ENCODE results near the gene TAF1C.
"Not testable (repeated sequence)": the region's sequence is repeated elsewhere in the genome, so short reads cannot be mapped to it uniquely, and the experiment has no call there.

Gene TAF1C

DNA sequence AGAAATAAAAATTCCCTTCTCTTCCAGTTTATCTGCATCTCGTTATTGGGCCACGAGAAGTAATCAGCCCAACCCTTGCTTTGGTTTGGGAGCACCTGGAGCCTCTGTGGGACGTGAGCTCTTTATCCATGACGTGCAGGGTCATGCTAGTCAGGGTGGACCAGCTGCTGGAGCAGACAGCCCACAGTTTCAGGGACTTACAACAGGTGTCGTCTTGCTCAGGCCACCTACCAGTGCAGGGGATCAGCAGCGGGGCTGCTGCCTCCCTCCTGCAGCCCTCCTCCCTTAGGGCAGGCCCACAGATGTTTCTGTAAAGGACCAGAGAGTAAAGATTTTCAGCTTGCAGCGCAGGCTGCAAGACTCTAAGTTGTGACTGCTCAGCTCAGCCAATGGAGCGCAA is 21.0 kb upstream of the TAF1C start:
- DNase-seq: no peak

- DNase-seq: no peak
Measured at GRCh38 chr16:84207251-84207650, 20.4 kb upstream of the TAF1C start.

DNA sequence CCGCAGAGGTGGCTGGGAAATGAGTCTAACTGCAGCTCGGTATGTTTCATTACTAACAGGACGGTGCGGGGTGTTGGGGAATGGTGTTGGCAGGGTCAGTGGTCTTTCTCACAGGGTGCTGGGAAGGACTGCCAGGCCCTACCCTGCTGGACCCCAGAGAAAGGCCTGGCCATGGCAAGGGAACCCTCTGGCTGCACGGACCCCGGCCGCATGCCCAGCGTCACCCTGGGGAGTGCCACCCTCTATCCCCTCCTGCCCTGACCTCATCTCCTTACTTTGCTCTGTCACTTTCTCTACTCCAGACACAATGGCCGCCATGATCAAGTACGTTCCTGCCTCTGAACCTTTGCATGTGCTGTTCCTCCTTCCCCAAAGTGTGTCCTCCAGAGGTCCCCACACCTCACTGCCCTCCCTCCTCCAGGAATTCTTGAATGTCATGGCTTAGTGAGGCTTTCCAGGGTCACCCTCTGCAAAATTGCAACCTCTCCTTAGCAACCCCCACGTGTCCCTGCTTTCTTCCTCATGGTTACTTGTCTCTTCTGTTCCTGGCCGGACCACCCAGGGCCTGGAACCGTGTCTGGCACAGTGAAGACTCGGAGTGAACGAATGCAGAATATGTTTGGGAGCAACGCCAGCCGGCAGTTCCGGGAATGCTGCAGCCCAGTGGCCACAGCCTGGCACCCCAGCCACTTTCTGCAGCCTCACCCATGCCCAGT is 19.3 kb upstream of the TAF1C start:
- DNase-seq: no peak

DNA sequence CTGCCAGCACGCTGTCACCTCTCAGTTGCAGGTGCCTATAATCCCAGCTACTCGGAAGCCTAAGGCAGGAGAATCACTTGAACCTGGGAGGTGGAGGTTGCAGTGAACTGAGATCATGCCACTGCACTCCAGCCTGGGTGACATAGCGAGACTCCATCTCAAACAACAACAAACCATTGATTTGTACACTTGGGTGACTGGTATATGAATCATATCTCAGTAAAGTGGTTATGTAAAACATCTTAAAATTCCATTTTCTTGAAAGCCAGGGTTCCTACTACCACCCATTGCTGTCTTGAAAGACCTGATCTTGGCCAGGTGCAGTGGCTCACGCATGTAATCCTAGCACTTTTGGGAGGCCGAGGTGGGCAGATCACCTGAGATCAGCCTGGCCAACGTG is 18.3 kb upstream of the TAF1C start:
- not testable (repeated sequence) for DNase-seq

DNA sequence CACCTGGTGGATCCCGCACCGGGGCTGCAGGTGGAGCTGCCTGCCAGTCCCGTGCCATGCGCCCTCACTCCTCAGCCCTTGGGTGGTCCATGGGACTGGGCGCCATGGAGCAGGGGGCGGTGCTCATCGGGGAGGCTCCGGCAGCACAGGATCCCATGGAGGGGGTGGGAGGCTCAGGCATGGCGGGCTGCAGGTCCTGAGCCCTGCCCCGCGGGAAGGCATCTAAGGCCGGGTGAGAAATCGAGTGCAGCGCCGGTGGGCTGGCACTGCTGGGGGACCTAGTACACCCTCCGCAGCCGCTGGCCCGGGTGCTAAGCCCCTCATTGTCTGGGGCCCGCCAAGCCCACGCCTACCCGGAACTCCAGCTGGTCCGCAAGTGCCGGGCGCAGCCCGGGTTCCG is 17.7 kb upstream of the TAF1C start:
- not testable (repeated sequence) for DNase-seq

DNA sequence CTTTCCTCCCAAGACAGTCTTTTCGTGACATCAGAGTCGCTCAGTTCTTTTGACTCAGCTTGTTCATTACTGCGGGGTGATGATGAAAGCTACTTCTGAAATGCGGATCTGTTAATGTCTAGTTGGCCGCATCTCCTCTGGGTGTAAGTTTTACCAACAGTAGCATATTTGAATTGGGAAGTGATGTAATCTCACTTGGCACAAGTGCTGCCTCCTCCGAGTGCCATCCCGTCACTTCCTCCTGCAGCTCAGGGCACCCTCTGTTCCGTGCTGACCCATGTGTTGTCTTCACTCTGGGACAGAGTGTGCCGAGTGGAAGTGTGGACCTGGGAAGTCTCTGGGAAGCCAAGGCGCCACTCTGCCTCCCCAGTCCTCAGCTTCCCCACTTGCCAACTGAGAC is 13.0 kb upstream of the TAF1C start:
- peak in 9 of 14 donors; percentile 10 to 68 (median 38) for DNase-seq

DNA sequence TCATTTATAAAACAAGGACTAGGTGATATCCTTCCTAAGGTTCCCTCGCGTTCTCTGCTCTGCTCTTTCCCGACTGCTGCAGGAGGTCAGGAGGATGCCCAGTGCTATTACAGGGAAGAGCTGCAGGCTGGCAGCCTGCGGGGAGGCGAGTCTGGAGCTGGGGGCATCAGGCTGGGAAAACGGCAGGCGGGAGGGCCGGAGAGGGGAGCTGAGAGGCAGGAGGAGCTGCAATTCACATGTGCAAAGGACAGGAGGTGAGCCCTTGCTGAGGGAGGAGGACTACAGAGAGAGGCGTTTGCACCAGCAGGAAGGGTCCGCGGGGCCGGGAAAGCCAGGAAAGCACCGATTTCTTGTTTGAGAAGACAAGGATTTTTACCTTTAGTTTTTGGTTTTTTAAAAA is 12.2 kb upstream of the TAF1C start:
- DNase-seq: no peak

GRCh38 chr16:84198401-84198800 is 11.5 kb upstream of the TAF1C start:
- DNase-seq: no peak

DNA sequence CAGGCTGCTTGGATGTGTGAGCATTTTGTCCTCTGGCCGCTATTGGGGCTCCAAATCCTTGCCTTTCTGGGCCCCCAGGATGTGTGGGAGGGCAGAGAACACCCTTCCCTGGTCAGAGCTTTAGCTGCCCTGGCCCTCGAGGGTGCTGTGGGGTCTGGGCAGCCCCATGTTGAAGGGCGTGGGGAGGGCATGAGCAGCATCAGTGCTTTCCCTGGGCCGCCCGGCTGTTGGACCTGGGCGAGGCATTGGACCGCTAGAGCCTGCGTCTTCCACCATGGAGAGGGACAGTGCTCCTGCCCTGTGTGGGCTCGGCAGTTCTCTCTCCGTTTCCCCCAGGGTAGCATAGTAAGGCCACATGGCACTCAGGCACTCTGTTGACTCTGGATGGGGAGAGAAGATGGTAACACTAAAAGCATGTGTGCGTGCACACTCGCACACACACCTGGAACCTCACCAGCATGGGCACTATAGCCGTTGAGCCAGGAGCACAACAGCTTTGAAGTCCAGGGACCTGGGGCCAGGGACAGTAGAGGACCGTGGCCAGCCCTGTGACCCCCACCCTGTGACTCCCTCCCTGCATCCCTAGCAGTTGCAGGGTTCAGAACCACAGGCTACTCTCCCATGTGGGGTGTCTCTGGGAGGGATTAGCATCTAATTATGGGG is 10.7 kb upstream of the TAF1C start:
- no peak for DNase-seq

- DNase-seq: no peak
Measured at GRCh38 chr16:84196727-84197394, 10.0 kb upstream of the TAF1C start.

- DNase-seq: no peak
Measured at GRCh38 chr16:84196101-84196500, 9.2 kb upstream of the TAF1C start.

DNA sequence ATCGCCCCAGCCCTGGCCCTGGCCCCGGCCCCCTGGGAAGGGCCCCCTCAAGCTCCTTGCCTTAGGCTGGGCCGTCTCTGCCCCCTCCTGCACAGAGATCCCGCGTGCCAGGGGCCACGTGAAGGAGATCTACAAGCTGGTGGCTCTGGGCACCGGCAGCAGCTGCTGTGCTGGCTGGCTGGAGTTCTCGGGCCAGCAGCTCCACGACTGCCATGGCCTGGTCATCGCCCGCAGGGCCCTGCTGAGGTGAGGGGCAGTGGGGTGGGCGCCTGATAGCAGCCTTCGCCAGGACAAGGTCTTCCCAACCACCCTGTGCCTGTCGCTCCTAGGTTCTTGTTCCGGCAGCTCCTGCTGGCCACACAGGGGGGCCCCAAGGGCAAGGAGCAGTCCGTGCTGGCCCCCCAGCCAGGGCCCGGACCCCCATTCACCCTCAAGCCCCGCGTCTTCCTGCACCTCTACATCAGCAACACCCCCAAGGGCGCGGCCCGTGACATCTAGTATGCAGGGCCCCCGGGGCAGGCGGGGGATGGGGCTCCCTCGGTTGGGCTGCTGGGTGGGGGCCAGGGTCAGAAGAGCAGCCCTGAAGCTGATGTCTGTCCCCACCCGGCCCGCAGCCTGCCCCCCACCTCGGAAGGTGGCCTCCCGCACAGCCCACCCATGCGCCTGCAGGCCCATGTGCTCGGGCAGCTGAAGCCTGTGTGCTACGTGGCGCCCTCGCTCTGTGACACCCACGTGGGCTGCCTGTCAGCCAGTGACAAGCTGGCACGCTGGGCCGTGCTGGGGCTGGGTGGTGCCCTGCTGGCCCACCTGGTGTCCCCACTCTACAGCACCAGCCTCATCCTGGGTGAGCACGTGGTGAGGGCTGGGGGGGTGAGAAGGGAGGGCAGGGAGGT is 8.6 kb upstream of the TAF1C start:
- no peak for DNase-seq

- no peak for DNase-seq
Measured at GRCh38 chr16:84194470-84195200, 7.8 kb upstream of the TAF1C start.

DNA sequence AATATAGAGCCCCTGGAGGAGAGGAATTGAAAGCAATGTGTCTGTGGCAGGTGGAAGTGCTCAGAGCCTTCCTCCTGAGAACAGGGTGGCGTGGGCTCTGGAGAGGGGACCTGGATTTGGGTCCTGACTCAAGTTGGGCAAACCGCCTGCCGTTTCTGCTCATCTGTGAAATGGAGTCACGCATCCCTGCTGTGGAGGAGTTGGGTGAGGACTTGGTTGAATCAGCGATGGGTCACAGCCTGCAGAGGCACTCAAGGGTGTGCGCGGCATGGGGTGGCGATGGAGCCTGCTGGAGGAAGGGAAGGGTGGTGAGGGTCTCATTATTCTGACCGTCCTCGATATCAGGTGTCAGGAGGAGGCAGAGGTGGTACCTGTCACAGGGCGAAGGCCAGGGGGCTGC is 7.2 kb upstream of the TAF1C start:
- no peak for DNase-seq

DNA sequence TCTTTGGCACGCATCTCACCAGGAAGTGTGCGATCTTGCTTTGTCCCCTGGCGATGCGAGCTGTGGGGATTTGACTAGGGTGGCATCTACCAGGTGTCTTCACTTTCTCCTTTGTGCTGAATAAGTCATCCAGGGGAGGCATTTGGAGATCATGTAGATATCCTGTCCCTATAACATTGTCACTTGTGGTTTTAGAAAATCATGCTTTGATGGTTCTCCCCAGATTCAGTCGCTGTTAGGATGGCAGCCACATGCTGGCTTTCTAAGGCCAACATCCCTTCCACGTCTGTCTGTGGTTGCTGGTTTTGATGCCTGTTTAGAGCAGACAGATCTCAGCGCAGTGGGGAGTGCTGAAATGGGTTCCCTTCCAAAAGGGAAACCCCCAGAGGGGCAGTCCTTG is 6.6 kb upstream of the TAF1C start:
- DNase-seq: no peak

DNA sequence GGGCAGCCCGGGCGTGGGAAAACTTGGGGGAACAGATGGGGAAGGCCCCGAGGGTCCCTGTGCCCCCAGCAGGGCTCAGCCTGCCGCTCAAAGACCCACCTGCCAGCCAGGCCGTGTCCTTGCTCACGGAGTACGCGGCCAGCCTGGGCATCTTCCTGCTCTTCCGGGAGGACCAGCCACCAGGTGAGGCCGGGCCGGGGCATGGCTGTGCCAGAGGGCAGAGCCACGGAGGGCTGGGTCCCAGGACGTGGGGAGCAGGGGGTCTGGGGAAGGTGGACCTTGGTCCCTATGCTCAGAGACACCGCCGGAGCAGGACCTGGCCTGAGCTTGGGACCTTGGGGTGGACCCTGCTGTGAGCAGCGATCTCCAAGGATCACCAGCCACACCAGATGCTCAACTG is 4.6 kb upstream of the TAF1C start:
- DNase-seq: no peak

- DNase-seq: no peak
Measured at GRCh38 chr16:84190731-84191388, 4.0 kb upstream of the TAF1C start, which contains the start of gene ADAD2. Gene ADAD2, plus strand, starts transcription at chr16:84191157. Its CDS starts 74 bp downstream, at chr16:84191231.

- no peak for DNase-seq
Measured at GRCh38 chr16:84184775-84185174, 2.1 kb downstream of the TAF1C start.

GRCh38 chr16:84183911-84184591 is 2.8 kb downstream of the TAF1C start:
- peak in 4 of 14 donors; percentile 13 to 41 (median 26) for DNase-seq

GRCh38 chr16:84183572-84183875 is 3.3 kb downstream of the TAF1C start:
- DNase-seq: no peak

All from C1 segment of cervical spinal cord (tissue), 14 donors.